Activated CD4-positive, alpha-beta T cell treated with anti-CD3 and anti-CD28 coated beads, Interleukin-2, amount 10 ng/mL, durations not matched to agents 7 days and 5 days (primary cell): ENCODE data around the gene F2RL3. TPM values are rescaled to one million over a fixed set of nuclear protein-coding genes. Genes with fewer than 3 reads are reported as not detected.
A peak's percentile ranks its signal among the peaks of the same experiment; 100 is the strongest.
"Not testable (repeated sequence)": the region's sequence is repeated elsewhere in the genome, so short reads cannot be mapped to it uniquely, and the experiment has no call there.

Source experiments
- CTCF ChIA-PET: fragments of 350-600 bp; sonication (Branson Sonifier 250); formaldehyde crosslinking; loops from one replicate; lab custom pipeline; 2021; ENCODE audit warnings: antibody characterized with exemption; lab: Charles Lee
- POLR2A ChIA-PET: fragments of 350-600 bp; sonication (Branson Sonifier 250); formaldehyde crosslinking; loops from one replicate; lab custom pipeline; 2021; ENCODE audit warnings: antibody characterized with exemption; lab: Charles Lee
- DNase-seq: peaks from one replicate; pipeline ENCODE4 v3.0.0-alpha.2; 2020
- H3K27ac Mint-ChIP-seq: one replicate; pipeline ENCODE4 v1.8.0; 2021; ENCODE audit warnings: mild to moderate bottlenecking, moderate library complexity, mixed read lengths
- H3K27me3 Mint-ChIP-seq: one replicate; pipeline ENCODE4 v1.8.0; 2021; ENCODE audit warnings: mixed read lengths
- H3K36me3 Mint-ChIP-seq: one replicate; pipeline ENCODE4 v1.8.0; 2021; ENCODE audit warnings: low read depth, mixed read lengths
- H3K4me1 Mint-ChIP-seq: one replicate; pipeline ENCODE4 v1.8.0; 2021; ENCODE audit warnings: mixed read lengths
- H3K4me3 Mint-ChIP-seq: one replicate; pipeline ENCODE4 v1.8.0; 2021; ENCODE audit warnings: mild to moderate bottlenecking, moderate library complexity, mixed read lengths
- H3K9me3 Mint-ChIP-seq: one replicate; pipeline ENCODE4 v1.8.0; 2021; ENCODE audit warnings: mixed read lengths
- total RNA-seq, 2 experiments: library from RNA; stranded (reverse); gene quantifications; one replicate each; pipeline ENCODE4 v1.2.3, GENCODE V29; 2021

F2RL3 gene
- total RNA-seq, 2 experiments from 2014 or later: 0.35 to 0.65 TPM

DNA sequence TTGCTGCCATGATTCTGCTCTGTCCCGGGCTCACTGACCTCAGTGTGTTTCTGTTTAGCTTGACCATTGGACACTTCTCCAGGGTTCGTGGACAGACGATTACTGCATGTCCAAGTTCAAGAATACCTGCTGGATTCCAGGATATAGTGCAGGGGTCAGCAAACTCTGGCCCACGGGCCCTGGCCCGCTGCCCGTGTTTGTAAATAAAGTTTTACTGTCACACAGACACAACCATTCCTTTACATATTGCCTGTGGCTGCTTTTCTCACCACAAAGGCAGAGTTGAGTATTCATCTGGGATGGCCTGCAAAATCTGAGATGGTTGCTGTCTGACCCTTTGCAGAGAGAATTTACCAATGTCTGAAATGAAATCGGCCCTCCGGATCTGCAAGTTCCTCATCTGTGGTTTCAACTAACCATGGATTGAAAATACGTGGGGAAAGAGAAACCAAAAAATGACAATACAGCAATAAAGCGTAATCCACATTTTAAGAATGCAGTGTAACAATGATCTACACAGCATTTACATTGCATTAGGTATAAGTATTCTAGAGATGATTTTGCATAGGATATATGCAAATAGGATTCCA, 25.9 kb upstream of the F2RL3 start:
- Mint-ChIP-seq H3K36me3 (peaks cover 11% of the 10 kb centered on the region), H3K4me1 (peaks cover 13% of the 10 kb centered on the region), H3K9me3 (no peaks in the 10 kb centered on the region), H3K4me3 (no peak overlapping the region), H3K27me3 (no peaks in the 10 kb centered on the region), H3K27ac (peak overlapping the region; percentile 54)
- CTCF ChIA-PET: interaction anchor here (0.7 kb wide), 1 partner anchor 27 kb away, joined by 3 read pairs; no protein-coding TSS in a partner anchor
- no peak for DNase-seq
- POLR2A ChIA-PET: no interaction called here

DNA sequence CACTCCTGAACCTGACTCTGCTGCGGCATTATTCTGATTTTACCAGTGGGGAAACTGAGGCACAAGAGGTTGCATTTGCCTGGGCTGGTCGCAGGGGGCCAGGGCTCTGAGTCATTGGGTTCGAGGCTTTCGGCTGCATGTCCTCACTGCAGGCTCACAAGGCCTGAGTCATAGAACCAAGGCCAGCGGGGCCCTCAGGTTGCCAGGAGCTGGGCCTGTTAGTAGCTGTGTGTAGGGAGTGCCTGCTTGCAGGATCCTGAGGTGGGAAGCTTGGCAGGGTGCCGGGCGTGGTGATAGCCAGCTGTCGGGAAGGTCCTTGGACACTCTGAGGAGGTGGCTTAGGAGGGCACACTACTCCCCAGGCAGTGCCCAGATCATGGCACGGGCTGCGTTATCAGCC, 21.6 kb upstream of the F2RL3 start:
- H3K36me3 Mint-ChIP-seq: peaks cover 19% of the 10 kb centered on the region
- no peak overlapping the region for H3K27ac Mint-ChIP-seq
- CTCF ChIA-PET: no interaction called here
- H3K27me3 Mint-ChIP-seq: no peaks in the 10 kb centered on the region
- no peak for DNase-seq
- H3K4me1 Mint-ChIP-seq: peaks cover 6% of the 10 kb centered on the region
- H3K4me3 Mint-ChIP-seq: no peak overlapping the region
- POLR2A ChIA-PET: no interaction called here
- H3K9me3 Mint-ChIP-seq: no peaks in the 10 kb centered on the region

DNA sequence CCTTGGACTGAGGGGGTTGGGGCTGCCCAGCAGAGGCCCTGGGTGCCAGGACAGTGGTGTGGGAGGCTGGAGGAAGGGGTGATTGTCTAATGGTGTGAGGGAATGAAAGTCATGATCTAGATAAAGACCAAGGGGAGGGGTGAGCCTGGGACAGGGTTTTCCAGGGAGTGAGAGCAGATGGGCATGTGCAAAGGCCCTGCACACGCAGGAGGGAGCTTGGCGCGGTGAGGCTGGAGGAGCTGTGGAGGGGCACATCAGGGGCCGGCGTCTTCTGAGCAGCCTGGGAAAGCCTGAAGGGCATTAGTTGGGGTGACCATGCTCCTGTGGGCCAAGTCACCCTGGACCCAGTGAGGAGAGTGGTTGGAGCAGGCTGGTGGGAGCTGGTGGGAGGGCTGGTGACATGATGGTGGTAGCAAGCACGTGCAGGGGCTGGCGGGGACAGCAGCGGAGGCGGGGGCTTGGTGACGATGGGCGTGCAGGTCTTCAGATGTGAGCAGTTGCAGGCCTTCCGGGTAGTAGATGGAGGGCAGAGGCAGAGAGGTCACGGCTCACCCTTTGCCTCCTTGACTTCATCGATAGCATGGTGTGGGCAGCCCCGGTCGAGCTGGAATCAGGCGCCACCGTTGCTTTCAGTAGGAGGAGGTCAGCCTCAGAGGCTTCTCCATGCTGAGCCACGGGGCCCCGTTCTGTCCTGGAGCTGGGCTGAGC, 20.2 kb upstream of the F2RL3 start:
- ChIA-PET POLR2A (no interaction called here), CTCF (no interaction called here)
- Mint-ChIP-seq H3K27me3 (no peaks in the 10 kb centered on the region), H3K4me1 (no peaks in the 10 kb centered on the region), H3K9me3 (no peaks in the 10 kb centered on the region), H3K36me3 (peaks cover 14% of the 10 kb centered on the region), H3K27ac (no peak overlapping the region), H3K4me3 (no peak overlapping the region)
- no peak for DNase-seq

DNA sequence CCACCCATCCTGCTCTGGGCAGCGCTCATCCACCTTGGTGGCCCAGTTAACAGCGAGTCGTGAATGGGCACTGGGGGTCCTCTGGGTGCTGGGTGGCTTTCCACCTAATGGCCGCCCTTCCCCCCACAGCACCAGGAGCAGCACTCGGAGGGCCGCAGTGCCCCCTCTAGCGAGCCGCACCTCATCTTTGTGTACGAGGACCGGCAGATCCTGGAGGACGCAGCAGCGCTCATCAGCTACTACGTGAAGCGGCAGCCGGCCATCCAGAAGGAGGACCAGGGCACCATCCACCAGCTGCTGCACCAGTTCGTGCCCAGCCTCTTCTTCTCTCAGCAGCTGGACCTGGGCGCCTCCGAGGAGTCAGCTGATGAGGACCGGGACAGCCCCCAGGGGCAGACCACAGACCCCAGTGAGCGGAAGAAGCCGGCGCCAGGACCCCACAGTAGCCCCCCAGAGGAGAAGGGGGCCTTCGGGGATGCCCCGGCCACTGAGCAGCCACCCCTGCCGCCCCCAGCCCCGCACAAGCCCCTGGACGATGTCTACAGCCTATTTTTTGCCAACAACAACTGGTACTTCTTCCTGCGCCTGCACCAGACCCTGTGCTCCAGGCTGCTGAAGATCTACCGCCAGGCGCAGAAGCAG, 19.3 kb upstream of the F2RL3 start:
- Mint-ChIP-seq H3K4me3 (no peak overlapping the region), H3K27me3 (no peaks in the 10 kb centered on the region), H3K27ac (no peak overlapping the region), H3K4me1 (peaks cover 4% of the 10 kb centered on the region), H3K9me3 (peaks cover 2% of the 10 kb centered on the region), H3K36me3 (peaks cover 19% of the 10 kb centered on the region)
- POLR2A ChIA-PET: no interaction called here
- DNase-seq: no peak
- CTCF ChIA-PET: no interaction called here

DNA sequence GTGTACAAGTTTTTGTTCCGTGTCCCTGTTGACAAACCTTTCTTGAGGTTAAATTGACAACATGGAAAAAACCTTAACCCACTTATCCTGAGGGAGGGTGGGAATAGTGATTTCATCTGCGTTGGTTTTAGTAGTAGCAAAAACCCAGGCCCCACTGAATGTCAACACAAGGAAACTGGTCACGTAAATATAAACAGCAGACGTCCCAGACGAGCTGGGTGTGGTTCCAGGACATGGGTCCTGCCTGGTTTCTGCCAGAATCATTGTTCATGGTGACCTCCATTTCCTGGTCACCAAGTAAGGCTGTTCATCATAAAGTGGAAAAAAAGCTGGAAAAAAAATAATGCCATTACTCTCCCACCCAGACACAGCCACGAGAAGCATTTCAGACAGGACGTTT, 16.9 kb upstream of the F2RL3 start:
- no peak for DNase-seq
- peaks cover 7% of the 10 kb centered on the region for H3K9me3 Mint-ChIP-seq

DNA sequence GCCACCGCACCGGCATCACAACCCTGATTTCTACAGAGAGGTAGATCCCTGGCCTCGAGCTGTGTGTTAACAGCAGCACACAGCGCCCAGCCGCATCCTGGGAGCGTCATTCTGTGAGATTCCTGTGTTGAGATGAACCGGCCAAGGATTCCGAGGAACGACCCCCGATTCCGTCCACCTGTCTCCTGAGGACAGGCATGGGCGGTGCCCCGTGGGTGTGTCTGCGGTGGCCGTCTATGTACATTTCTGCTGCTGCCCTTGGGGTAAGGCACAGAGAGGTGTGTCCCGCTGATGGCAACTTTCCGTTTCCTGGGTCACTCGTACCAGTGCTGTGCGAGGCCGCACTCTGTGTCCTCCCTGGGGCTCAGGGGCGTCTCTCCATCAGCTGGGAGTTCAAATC, 16.1 kb upstream of the F2RL3 start:
- DNase-seq: no peak
- H3K9me3 Mint-ChIP-seq: peaks cover 7% of the 10 kb centered on the region
- ChIA-PET POLR2A (no interaction called here), CTCF (no interaction called here)
- H3K27me3 Mint-ChIP-seq: no peaks in the 10 kb centered on the region
- no peak overlapping the region for H3K27ac Mint-ChIP-seq
- no peak overlapping the region for H3K4me3 Mint-ChIP-seq
- H3K36me3 Mint-ChIP-seq: peaks cover 32% of the 10 kb centered on the region
- H3K4me1 Mint-ChIP-seq: peaks cover 22% of the 10 kb centered on the region

More for the DNA sequence above, 16.9 kb upstream of the F2RL3 start:
- peaks cover 29% of the 10 kb centered on the region for H3K36me3 Mint-ChIP-seq
- no peak overlapping the region for H3K4me3 Mint-ChIP-seq
- no peak overlapping the region for H3K27ac Mint-ChIP-seq
- ChIA-PET CTCF (no interaction called here), POLR2A (no interaction called here)
- H3K4me1 Mint-ChIP-seq: peaks cover 18% of the 10 kb centered on the region
- no peaks in the 10 kb centered on the region for H3K27me3 Mint-ChIP-seq

DNA sequence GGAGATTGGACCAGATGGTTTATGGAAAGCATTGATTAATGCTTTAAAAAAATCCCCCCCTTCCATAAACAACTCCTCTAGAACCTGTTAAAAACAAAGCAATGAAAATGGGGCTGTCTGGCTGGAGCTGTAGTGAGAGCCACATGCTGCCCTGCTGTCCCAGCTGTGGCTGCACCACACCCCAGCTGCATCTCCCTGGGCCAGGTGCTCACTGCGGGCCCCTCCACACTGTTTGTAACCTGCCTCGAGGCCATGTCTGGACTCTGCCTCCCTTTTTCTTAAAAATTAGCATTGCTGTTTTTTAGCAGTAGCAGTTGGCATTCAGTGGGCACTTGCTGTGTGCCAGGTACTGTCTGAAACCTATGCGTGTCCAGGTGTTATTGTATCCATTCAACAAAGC, 15.2 kb upstream of the F2RL3 start:
- Mint-ChIP-seq H3K4me3 (no peak overlapping the region), H3K27ac (no peak overlapping the region), H3K36me3 (peaks cover 32% of the 10 kb centered on the region), H3K4me1 (peaks cover 22% of the 10 kb centered on the region), H3K9me3 (peaks cover 7% of the 10 kb centered on the region), H3K27me3 (no peaks in the 10 kb centered on the region)
- CTCF ChIA-PET: no interaction called here
- no peak for DNase-seq
- POLR2A ChIA-PET: no interaction called here

DNA sequence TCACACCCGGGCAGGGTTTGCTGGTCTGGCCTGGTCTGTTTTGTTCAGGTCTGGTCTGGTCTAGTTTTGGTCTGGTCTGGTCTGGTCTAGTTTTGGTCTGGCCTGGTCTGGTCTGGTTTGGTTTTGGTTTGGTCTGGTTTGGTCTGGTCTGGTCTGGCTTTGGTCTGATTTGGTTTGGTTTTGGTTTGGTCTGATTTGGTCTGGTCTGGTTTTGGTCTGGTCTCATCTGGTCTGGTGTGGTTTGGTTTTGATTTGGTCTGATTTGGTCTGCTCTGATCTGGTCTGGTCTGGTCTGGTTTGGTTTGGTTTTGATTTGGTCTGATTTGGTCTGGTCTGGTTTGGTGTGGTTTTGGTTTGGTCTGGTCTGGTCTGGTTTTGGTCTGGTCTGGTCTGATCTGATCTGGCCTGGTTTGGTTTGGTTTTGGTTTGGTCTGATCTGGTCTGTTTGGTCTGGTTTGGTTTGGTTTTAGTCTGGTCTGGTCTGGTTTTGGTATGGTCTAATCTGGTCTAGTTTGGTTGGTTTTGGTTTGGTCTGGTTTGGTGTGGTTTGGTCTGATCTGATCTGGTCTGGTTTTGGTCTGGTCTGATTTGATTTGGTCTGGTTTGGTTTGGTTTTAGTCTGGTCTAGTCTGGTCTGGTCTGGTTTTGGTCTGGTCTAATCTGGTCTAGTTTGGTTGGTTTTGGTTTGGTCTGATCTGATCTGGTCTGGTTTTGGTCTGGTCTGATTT, 14.4 kb upstream of the F2RL3 start:
- Mint-ChIP-seq H3K27ac (peak overlapping the region; percentile 83), H3K4me1 (peaks cover 22% of the 10 kb centered on the region), H3K36me3 (peaks cover 38% of the 10 kb centered on the region), H3K27me3 (no peaks in the 10 kb centered on the region), H3K9me3 (peaks cover 7% of the 10 kb centered on the region), H3K4me3 (no peak overlapping the region)
- ChIA-PET POLR2A (no interaction called here), CTCF (no interaction called here)
- DNase-seq: no peak

DNA sequence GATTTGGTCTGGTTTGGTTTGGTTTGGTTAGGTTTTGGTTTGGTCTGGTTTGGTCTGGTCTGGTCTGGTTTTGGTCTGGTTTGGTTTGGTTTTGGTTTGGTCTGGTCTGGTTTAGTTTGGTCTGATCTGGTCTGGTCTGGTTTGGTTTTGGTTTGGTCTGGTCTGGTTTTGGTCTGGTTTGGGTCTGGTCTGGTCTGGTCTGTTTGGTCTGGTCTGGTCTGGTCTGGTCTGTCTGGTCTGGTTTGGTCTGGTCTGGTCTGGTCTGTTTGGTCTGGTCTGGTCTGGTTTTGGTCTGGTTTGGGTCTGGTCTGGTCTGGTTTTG, 13.9 kb upstream of the F2RL3 start:
- CTCF ChIA-PET, DNase-seq, H3K27me3 Mint-ChIP-seq, POLR2A ChIA-PET, H3K9me3 Mint-ChIP-seq, H3K4me3 Mint-ChIP-seq: not testable (repeated sequence)
- Mint-ChIP-seq H3K4me1 (peaks cover 22% of the 10 kb centered on the region), H3K36me3 (peaks cover 38% of the 10 kb centered on the region), H3K27ac (peak overlapping the region; percentile 83)

DNA sequence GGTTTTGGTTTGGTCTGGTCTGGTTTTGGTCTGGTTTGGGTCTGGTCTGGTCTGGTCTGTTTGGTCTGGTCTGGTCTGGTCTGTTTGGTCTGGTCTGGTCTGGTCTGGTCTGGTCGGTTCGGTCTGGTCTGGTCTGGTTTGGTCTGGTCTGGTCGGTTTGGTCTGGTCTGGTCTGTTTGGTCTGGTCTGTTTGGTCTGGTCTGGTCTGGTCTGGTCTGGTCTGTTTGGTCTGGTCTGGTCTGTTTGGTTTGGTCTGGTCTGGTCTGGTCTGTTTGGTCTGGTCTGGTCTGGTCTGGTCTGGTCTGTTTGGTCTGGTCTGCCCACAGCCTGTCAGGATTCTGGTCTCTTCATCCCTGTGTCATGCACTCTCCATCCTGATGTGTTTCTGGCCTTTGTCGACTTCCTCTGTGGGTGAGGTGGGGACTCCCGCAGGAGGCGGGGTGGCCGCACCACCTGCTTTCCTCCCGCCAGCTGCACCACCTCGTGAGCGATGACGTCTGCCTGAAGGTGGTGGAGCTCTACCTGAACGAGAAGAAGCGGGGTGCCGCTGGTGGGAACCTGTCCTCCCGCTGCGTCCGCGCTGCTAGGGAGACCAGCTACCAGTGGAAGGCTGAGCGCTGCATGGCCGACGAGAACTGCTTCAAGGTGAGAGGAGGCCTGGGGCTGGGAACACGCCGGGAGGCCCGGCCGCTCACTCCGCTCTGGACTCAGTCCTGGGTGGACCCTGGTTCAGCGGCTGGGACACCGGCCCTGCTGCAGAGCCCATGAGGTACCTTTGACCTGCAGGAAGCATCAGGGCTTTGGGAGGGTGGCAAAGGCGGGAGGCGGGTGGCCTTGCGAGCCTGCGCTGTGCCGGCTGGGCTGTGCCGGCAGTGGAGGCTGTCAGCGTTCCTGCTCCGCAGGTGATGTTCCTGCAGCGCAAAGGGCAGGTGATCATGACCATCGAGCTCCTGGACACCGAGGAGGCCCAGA, 12.9 kb upstream of the F2RL3 start:
- Mint-ChIP-seq H3K9me3 (peaks cover 13% of the 10 kb centered on the region), H3K4me1 (peaks cover 22% of the 10 kb centered on the region), H3K36me3 (peaks cover 42% of the 10 kb centered on the region), H3K27me3 (no peaks in the 10 kb centered on the region), H3K4me3 (no peak overlapping the region), H3K27ac (no peak overlapping the region)
- ChIA-PET POLR2A (no interaction called here), CTCF (no interaction called here)
- no peak for DNase-seq

DNA sequence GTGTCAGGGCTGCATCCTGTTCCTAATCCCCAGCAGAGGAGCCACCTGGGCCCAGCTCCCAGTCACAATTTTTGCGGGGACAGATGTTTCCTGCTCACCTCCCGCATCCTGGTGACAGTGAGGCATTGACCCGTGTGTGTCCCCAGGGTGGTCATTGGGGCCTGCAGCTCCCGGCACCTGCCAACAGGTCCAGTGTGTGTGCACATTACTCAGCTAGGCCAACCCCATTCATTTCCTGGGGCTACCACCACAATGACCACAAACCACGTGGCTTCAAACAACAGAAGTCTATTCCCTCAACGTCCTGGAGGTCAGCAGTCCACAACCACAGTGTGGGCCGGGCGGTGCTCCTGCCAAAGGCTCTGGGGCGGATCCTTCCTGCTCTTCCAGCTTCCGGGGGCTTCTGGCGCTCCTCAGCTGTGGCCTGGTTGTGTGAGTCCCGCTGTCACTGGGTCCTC, 11.9 kb upstream of the F2RL3 start:
- Mint-ChIP-seq H3K27ac (peak overlapping the region; percentile 62), H3K4me1 (peaks cover 22% of the 10 kb centered on the region), H3K27me3 (no peaks in the 10 kb centered on the region), H3K4me3 (no peak overlapping the region), H3K9me3 (peaks cover 20% of the 10 kb centered on the region), H3K36me3 (peaks cover 41% of the 10 kb centered on the region)
- POLR2A ChIA-PET: no interaction called here
- no peak for DNase-seq
- CTCF ChIA-PET: no interaction called here

DNA sequence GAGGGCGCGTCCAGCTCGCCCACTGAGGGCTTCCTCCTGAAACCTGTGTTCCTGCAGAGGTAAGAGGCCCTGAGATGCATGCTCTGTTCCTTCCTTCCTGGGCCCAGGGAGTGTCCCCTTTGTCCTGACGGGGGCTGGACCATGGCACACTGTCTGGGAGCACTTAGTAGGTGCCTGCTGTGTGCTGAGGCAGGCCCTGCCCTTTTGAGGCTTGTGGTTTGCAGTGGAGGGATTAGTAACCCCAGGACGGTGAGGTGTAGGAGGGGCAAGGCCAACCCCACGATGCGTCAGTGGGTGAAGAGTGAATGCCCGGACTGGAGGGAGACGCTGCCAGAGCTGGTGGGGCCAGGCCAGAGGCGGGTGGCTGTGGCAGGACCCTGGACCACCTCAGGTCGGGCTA, 11.2 kb upstream of the F2RL3 start:
- Mint-ChIP-seq H3K27ac (peak overlapping the region; percentile 36), H3K36me3 (peaks cover 47% of the 10 kb centered on the region)
- CTCF ChIA-PET: no interaction called here

More for the DNA sequence above, 11.2 kb upstream of the F2RL3 start:
- Mint-ChIP-seq H3K9me3 (peaks cover 27% of the 10 kb centered on the region), H3K27me3 (no peaks in the 10 kb centered on the region), H3K4me3 (no peak overlapping the region), H3K4me1 (peaks cover 22% of the 10 kb centered on the region)
- POLR2A ChIA-PET: no interaction called here
- DNase-seq: no peak
